ENCODE measurements around the gene AGTRAP. TPM values are rescaled to one million over a fixed set of nuclear protein-coding genes. Genes with fewer than 3 reads are reported as not detected.

The AGTRAP gene
- total and polyA plus RNA-seq, 9 of the 15 experiments (the other 6 are each of a cell fraction or from before 2014, with no cell fraction given): 26.8 to 105 (median 57.5) TPM

DNA sequence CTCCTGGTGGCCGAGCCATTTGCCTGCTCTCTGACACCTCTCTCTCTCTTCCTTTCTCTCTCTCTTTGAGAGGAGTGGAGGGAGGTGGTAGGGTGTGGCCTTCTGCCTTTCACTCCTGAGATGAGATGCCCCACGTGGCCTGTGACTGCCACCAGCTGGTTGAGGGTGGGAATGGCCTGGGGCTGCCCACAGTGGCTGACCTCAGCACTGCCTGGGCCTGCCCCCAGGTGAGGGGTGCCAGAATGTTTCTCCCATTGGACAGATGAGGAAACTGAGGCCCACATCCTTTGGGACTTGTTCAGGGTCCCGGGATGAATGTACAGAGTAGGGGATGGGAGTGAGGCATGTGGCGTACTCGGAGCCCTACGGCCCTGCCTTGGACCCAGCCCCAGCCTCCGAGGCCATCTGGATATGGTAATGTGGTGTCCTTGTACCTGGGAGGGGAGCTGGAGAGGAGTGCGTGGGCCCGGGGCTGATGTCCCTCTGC lies 13.3 kb downstream of the AGTRAP start (continued):
- TF ChIP-seq, protein P1, sequence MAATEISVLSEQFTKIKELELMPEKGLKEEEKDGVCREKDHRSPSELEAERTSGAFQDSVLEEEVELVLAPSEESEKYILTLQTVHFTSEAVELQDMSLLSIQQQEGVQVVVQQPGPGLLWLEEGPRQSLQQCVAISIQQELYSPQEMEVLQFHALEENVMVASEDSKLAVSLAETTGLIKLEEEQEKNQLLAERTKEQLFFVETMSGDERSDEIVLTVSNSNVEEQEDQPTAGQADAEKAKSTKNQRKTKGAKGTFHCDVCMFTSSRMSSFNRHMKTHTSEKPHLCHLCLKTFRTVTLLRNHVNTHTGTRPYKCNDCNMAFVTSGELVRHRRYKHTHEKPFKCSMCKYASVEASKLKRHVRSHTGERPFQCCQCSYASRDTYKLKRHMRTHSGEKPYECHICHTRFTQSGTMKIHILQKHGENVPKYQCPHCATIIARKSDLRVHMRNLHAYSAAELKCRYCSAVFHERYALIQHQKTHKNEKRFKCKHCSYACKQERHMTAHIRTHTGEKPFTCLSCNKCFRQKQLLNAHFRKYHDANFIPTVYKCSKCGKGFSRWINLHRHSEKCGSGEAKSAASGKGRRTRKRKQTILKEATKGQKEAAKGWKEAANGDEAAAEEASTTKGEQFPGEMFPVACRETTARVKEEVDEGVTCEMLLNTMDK (IDR thresholded peaks at IDR 0.05; ENCODE audit: borderline replicate concordance, insufficient read depth, low read depth, low read length, poor library complexity, severe bottlenecking): peak; percentile 36
- 0 out of 2 replicates have a peak, but pooled peaks have one; percentile 14 for TF ChIP-seq HLTF (IDR thresholded peaks at IDR 0.05)
- no peak for TF ChIP-seq RBBP5 (IDR thresholded peaks at IDR 0.05; ENCODE audit: borderline replicate concordance, insufficient read depth, low read length, poor library complexity, severe bottlenecking)
- TF ChIP-seq, protein P2, sequence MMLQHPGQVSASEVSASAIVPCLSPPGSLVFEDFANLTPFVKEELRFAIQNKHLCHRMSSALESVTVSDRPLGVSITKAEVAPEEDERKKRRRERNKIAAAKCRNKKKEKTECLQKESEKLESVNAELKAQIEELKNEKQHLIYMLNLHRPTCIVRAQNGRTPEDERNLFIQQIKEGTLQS (IDR thresholded peaks at IDR 0.05): no peak
- TF ChIP-seq, protein P2 (CRISPR knock-in tag; conservative IDR thresholded peaks at IDR 0.05): 0 out of 2 replicates have a peak, but pooled peaks have one; percentile 50
- TF ChIP-seq ZNF764 (CRISPR knock-in tag; IDR thresholded peaks at IDR 0.05; ENCODE audit: low read depth): no peak
- peak; percentile 53 for TF ChIP-seq ATF7 (IDR thresholded peaks at IDR 0.05)
- TF ChIP-seq ZNF778 (CRISPR knock-in tag; IDR thresholded peaks at IDR 0.05): no peak
- no peak for TF ChIP-seq GTF2A2 (tag; IDR thresholded peaks at IDR 0.05)
- peak; percentile 92 for TF ChIP-seq SMC3 (conservative IDR thresholded peaks at IDR 0.05; ENCODE audit: insufficient read depth, low read depth, low read length)
- TF ChIP-seq RBM25 (IDR thresholded peaks at IDR 0.05; ENCODE audit: low read depth, low read length, severe bottlenecking): no peak
- TF ChIP-seq, protein P3, sequence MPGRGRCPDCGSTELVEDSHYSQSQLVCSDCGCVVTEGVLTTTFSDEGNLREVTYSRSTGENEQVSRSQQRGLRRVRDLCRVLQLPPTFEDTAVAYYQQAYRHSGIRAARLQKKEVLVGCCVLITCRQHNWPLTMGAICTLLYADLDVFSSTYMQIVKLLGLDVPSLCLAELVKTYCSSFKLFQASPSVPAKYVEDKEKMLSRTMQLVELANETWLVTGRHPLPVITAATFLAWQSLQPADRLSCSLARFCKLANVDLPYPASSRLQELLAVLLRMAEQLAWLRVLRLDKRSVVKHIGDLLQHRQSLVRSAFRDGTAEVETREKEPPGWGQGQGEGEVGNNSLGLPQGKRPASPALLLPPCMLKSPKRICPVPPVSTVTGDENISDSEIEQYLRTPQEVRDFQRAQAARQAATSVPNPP (IDR thresholded peaks at IDR 0.05; ENCODE audit: borderline replicate concordance, insufficient read depth, insufficient read length): no peak
- TF ChIP-seq, protein P4, sequence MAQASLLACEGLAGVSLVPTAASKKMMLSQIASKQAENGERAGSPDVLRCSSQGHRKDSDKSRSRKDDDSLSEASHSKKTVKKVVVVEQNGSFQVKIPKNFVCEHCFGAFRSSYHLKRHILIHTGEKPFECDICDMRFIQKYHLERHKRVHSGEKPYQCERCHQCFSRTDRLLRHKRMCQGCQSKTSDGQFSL (CRISPR knock-in tag; IDR thresholded peaks at IDR 0.05): no peak
- TF ChIP-seq, protein P4 (tag; IDR thresholded peaks at IDR 0.05): no peak
- 0 out of 2 replicates have a peak, but pooled peaks have one; percentile 20 for TF ChIP-seq GTF2F1 (IDR thresholded peaks at IDR 0.05; ENCODE audit: low read depth, low read length)
- TF ChIP-seq MYC (IDR thresholded peaks at IDR 0.05; ENCODE audit: low read depth, low read length): peak; percentile 93
- no peak for TF ChIP-seq MYC (CRISPR knock-in tag; IDR thresholded peaks at IDR 0.05; ENCODE audit: borderline replicate concordance, low read depth)
- no peak for TF ChIP-seq HNRNPLL (IDR thresholded peaks at IDR 0.05; ENCODE audit: low read depth, low read length, poor library complexity, severe bottlenecking)
- peak; percentile 90 for TF ChIP-seq CTBP1 (IDR thresholded peaks at IDR 0.05; ENCODE audit: borderline replicate concordance)
- TF ChIP-seq KLF1 (tag; IDR thresholded peaks at IDR 0.05): peak; percentile 87
- peak; percentile 60 for TF ChIP-seq BHLHE40 (IDR thresholded peaks at IDR 0.05; ENCODE audit: low read length)
- TF ChIP-seq ADNP (tag; IDR thresholded peaks at IDR 0.05): 0 out of 2 replicates have a peak, but pooled peaks have one; percentile 44
- TF ChIP-seq ATF1 (CRISPR knock-in tag; IDR thresholded peaks at IDR 0.05): no peak
- TF ChIP-seq ATF1 (tag; IDR thresholded peaks at IDR 0.05): peak; percentile 41; the same call in 1 of the 2 replicates
- TF ChIP-seq MED1 (CRISPR knock-in tag; IDR thresholded peaks at IDR 0.05; ENCODE audit: borderline replicate concordance): no peak
- TF ChIP-seq BRD9 (IDR thresholded peaks at IDR 0.05; ENCODE audit: low read depth, partially characterized antibody): no peak
